GM18858 (cell line): ENCODE measurements around the gene FUT7.

Experiments used
- ATAC-seq: cut with Tn5 transposase; IDR thresholded peaks from one replicate; pipeline ENCODE4 v1.9.1; 2021; ENCODE audit not compliant: unreplicated experiment

FUT7 gene

DNA sequence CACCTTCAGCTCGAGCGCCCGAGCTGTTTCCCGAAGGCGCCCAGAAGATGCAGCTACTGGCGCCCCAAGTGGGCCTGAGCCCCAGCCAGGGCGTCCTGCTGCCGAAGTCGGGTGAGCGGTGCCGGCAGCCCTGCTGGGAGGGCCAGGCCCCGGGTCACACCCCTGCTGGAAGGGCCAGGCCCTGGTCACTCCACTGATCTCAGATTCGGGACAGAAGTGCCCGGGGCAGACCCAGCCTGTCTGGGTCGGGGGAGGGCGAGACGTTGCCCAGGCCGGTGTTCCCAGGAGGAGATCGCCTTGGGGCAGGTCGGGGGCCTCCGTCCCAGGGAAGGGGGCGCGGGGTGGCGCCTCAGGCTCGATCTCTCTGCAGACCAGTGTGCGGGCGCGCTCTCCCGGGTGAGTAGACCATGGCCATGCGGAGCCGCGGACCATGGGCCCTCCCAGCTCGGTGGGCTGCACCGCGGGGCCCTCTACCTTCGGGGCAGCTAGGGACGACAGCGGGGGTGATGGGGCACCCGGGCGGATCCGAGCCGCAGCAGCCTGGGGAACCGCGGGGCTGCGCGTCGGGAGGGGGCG is 46.8 kb downstream of the FUT7 start:
- no peak for ATAC-seq

DNA sequence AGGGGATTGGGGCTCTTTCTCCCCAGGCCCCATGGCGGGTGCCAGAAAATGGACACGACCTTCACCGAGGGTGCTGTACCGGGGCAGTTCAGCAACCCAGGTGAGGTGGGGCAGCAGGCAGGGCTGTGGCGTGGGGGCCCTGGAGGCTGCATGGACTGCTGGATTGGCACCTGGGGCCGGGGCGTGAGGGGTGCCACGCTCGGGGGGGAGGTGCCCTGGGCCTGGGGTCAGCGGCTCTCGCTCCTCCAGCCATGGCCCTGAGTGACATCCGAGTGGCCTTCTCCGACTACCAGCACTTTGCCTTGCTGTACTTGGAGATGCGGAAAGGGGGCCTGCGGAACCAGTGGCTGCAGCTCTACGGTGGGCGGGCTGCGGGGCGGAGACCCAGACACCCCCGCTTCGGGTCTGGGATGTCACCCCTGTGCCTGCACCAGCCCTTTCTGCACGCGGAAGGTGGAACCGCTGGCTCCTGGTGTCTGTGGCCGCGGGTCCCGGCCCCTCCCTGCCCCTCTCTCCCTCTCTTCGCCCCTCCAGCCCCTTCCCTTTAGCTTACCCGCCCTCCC is 47.3 kb downstream of the FUT7 start:
- no peak for ATAC-seq

DNA sequence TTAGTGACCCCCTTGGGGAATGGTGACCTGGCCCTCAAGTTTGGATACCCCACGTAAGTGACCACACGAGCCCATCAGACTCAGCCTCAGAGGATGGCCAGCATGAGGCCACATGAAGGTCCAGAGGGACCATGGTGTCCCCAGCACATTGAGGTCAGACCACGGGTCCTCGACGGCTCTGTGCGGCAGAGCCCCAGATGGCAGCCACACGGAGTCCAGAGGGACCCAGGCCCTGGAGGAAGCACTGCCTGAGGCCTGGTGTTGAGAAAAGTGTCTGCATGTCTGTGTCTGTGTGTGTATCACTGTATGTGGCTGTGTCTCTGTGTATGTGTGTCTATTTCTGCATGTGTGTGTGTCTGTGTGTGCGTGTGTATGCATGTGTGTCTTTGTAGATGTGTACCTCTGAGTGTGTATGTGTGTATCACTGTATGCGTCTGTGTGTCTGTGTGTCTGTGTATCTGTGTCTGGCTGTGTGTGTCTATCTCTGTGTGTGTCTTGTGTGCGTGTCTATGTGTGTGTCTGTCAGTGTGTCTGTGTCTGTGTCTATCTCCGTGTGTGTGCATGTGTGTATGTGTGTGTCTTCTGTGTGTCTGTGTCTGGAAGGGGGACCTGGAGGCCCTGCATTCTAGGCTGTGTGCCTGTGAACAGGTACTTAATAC is 48.1 kb downstream of the FUT7 start:
- ATAC-seq, result no peak

DNA sequence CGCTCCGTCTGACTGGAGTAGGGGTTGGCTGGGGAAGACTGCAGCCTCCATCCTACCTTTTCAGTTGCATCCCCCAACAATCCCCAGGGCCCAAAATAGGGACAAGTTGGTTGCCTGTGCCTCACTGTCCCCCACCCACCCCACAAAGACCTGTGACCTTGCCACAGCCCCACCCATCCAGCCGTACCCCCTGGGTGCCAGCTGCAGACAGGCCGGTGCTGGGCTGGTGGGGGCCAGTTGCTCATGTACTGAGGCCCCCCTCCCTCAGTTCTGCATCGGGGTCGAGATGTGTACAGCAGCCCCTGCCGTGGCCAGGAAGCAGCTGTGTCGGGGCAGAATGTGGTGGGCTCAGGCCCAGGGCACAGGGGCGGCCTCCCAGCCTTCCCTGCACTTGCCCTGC is 48.7 kb downstream of the FUT7 start:
- no peak for ATAC-seq

DNA sequence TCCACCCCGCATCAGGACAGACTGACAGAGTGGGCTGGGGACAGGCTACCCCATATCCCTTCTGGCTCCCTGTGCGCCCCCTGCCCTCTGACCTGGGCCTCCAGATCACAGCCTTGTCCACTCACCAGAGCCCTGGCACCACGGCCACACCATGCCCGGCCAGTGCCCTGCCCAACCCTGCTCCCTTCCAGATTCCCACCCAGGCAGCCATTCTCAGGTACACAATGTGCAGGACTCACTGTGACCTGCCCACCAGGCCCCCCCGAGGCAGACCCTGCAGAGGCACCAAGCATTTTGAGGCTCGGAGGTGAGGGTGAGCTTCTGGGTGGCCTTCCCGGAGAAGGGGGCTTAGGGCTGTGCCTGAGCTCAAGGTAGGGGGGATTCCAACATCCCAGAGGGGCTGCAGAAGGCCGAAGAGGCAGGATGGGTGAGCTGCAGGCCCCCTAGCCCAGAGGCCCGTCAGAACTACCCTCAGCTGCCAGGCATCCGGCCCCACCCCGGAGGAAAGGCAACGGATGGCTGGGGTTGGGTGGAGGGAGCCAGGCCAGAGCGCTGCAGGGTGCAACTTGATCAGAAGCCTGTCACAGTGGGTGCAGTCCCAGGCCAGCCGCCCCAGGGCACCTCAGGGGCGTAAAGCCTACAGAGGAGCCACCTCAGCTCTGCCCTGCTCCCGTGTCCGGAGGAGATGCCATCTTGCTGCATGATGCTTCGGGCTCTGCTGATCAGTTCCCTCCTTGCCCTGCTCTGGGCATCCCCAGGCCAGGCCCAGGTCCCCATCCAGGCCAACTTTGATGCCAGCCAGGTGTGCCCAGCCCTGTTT is 49.4 kb downstream of the FUT7 start, which contains the start of gene LCNL1:
Gene LCNL1 (plus strand): TSS at position 762 of the 820 bp plus-strand sequence. CDS start 594 bp downstream, outside the sequence.
- no peak for ATAC-seq

DNA sequence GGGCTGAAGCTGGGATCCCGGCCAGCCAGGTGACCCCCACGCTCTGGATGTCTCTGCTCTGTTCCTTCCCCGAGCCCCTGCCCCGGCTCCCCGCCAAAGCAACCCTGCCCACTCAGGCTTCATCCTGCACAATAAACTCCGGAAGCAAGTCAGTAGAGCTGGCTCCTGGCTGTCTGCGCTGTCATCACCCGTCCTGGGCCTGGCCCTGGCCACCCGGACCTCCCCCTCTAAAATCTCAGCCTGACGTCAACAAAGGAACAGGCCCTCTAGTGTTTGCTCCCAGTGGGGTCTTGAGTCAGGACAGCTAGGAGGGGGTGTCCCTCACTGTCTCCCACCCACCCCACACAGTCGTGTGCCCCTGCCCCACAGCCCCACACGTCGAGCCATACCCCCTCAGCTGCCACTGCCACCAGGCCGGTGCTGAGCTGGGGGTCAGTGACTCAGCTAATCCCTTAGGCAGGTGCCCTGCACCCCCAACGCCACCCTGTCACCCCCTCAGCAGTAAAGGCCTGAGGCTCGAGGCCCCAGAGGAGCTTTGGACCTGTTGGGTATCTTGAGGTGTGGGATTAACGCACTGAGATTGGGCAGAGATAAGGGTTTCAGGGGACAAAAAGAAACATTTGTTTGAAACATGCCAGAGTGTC is 50.2 kb downstream of the FUT7 start:
- no peak for ATAC-seq

DNA sequence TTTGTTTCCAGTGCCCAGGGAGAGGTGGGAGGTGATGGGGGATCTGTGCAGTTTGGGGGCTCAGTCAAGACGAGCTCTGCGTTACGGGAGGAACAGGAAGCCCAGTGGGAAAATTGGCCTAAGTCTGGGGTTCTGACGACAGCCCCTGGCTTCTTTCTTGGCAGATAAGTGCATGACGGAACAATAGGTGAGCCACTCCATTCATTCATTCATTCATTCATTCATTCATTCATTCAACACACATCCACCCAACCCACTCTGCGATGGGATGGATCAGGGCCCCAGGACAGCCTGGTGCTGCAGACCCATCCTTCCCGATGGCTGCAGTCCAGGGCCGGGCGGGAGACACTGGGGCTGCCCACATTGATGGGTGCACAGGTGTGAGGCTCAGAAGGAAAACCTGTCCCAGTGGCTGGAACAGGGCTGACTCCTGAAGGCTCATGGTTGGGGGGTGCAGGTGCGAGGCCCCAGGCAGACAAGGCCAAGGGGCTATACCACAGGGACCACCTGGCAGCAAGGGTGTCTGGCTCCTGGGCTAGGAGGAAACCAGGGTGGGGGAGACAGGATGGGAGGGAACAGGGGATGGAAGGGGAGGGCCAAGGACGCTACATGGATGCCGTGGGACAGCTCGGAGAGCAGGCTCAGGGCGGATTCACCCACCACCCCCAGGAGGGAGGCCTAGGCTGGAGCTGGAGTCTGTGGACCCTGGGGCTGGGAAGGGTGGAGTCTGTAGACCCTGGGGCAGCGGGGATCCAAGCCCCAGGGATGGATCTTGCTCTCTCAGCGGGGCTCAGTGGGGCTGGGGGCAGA is 51.0 kb downstream of the FUT7 start:
- ATAC-seq, result no peak
